ENCODE measurements around the gene ADGRB2. TPM values are rescaled to one million over a fixed set of nuclear protein-coding genes. Genes with fewer than 3 reads are reported as not detected.

The ADGRB2 gene
- total RNA-seq, 1 experiment from 2014 or later, result 10.9 TPM

DNA sequence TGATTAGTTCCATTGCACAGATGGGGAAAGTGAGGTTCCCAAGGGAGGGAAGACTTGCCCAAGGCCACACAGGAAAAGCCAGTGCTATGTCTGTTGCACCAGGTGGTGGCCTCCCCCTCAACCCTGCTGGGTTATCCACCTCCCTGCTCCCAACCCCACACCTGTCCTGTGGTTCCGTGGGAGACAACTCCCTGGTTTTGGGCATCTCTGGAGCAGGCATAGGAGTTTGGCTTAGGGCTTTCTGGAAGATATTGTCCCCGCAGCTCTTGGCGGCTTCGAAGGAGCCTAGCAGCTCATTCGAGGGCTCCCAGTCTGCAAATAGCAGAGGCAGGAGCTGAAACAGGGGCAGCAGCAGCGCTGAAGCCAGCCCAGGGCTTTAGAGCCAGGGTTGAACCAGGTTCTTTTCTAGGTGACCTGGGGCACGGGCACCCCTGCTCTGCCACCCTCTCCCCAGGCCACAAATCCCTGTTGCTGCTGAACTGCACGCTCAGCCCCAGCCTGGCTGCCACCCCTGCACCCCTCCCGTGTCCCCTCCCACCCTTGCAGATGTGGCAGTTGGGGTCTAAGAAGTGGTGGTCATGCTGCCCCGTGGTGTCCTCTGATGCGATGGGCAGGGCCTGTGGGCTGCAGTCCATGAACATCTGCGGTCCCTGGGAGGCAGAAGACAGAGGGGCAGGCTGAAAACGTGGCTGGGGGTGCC lies 29.6 kb upstream of the ADGRB2 start:
- peak; percentile 22 for DNase-seq
- WGBS (ENCODE audit: extremely low coverage, insufficient read length, low lambda C conversion rate), result no CpG with 5 or more reads among the region's 13 CpGs
- Mint-ChIP-seq H3K36me3 (ENCODE audit: insufficient read depth in 1 of 3, low read depth in 3 of 3) (no peaks in the 10 kb centered on the region), H3K4me1 (peaks cover 7 to 22% of the 10 kb centered on the region in 2 experiments), H3K27me3 (ENCODE audit: low read depth) (no peaks in the 10 kb centered on the region; the same call in none of the 2 replicates), H3K27ac (no peak overlapping the region), H3K4me3 (no peak overlapping the region), H3K9me3 (no peaks in the 10 kb centered on the region; a peak in 1 of 5 replicates)
- H2BK5ac ChIP-seq (ENCODE audit: insufficient read length, low read length), result no peak overlapping the region
- no peak overlapping the region for H2AFZ ChIP-seq (ENCODE audit: low read length)
- H2BK120ac ChIP-seq (ENCODE audit: low read depth, low read length, poor library complexity, severe bottlenecking), result no peak overlapping the region
- no peaks in the 10 kb centered on the region for H3K4me1 ChIP-seq (ENCODE audit: insufficient read depth, low read length)
- no peaks in the 10 kb centered on the region for H3K79me1 ChIP-seq (ENCODE audit: insufficient read depth, low read depth, low read length, poor library complexity, severe bottlenecking)
- no peak overlapping the region for H2BK12ac ChIP-seq (ENCODE audit: insufficient read length, low read depth, low read length)
- H3K14ac ChIP-seq (ENCODE audit: insufficient read depth, low read length), result no peak overlapping the region
- H3K79me2 ChIP-seq (ENCODE audit: insufficient read depth, low read length), result no peaks in the 10 kb centered on the region
- H3K4me2 ChIP-seq (ENCODE audit: insufficient read depth, insufficient read length, low read length), result no peak overlapping the region
- no peak overlapping the region for H4K5ac ChIP-seq (ENCODE audit: insufficient read length, low read depth, low read length)
- H3K23me2 ChIP-seq (ENCODE audit: insufficient read length, low read depth, low read length, poor library complexity, severe bottlenecking), result no peaks in the 10 kb centered on the region
- H4K91ac ChIP-seq (ENCODE audit: insufficient read length, low read depth, low read length), result no peak overlapping the region
- no peaks in the 10 kb centered on the region for H3K9me3 ChIP-seq (ENCODE audit: control insufficient read depth, low read depth, low read length)
- TF ChIP-seq, protein P1, sequence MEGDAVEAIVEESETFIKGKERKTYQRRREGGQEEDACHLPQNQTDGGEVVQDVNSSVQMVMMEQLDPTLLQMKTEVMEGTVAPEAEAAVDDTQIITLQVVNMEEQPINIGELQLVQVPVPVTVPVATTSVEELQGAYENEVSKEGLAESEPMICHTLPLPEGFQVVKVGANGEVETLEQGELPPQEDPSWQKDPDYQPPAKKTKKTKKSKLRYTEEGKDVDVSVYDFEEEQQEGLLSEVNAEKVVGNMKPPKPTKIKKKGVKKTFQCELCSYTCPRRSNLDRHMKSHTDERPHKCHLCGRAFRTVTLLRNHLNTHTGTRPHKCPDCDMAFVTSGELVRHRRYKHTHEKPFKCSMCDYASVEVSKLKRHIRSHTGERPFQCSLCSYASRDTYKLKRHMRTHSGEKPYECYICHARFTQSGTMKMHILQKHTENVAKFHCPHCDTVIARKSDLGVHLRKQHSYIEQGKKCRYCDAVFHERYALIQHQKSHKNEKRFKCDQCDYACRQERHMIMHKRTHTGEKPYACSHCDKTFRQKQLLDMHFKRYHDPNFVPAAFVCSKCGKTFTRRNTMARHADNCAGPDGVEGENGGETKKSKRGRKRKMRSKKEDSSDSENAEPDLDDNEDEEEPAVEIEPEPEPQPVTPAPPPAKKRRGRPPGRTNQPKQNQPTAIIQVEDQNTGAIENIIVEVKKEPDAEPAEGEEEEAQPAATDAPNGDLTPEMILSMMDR (conservative IDR thresholded peaks at IDR 0.05), result no peak
- no peak overlapping the region for H2BK15ac ChIP-seq (ENCODE audit: low read depth, low read length)
- H3T11ph ChIP-seq (ENCODE audit: low read length), result no peak overlapping the region
- H3K4ac ChIP-seq (ENCODE audit: low read depth, low read length), result no peak overlapping the region
- H4K8ac ChIP-seq (replicated peaks; ENCODE audit: insufficient read length, low read depth, low read length), result no peak overlapping the region
- no peak overlapping the region for H3K23ac ChIP-seq (ENCODE audit: insufficient read length, low read depth, low read length)
- H3K27me3 ChIP-seq (ENCODE audit: insufficient read depth, low read length), result no peaks in the 10 kb centered on the region
- no peaks in the 10 kb centered on the region for H4K20me1 ChIP-seq (ENCODE audit: control insufficient read depth, insufficient read depth, insufficient read length)
- H2BK20ac ChIP-seq (ENCODE audit: low read depth, low read length, poor library complexity, severe bottlenecking), result no peak overlapping the region
- no peak overlapping the region for H3K9ac ChIP-seq (ENCODE audit: extremely low read depth, insufficient read length, low read length)
- H3K27ac ChIP-seq (ENCODE audit: insufficient read length, low read depth, low read length), result no peak overlapping the region
- no peak overlapping the region for H2AK5ac ChIP-seq (ENCODE audit: insufficient read length, low read length)
- no peak overlapping the region for H3K56ac ChIP-seq (ENCODE audit: insufficient read length, low read depth, low read length)
- H3K18ac ChIP-seq (ENCODE audit: insufficient read length, low read depth, low read length), result no peak overlapping the region
